ENCODE data around the gene DENND6A. TPM values are rescaled to one million over a fixed set of nuclear protein-coding genes. Genes with fewer than 3 reads are reported as not detected.

DENND6A gene
- total RNA-seq, 3 donors from 2014 or later (not counting 1 experiment from before 2014, with no cell fraction given) = 54.5 to 69.8 (median 57.1) TPM

DNA sequence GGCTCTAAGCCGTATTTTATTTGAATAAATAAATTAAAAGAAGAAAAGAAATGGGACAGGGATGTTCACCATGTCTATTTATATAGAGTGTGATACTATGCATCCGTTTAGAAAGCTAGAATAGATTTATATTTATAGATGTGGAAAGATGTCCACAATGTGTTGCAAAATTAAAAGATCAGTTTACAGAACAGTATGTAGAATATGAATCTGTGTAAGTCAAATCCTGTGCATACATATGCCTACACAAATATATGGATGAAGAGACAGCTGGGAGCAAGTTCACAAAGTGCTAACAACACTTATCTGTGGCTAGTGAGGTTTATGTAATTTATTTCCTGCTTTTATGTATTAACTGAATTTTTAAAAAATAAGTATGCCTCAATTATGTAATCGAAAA is 37.8 kb upstream of the DENND6A start:
- H3K4me1 Mint-ChIP-seq = peaks cover 5 to 6% of the 10 kb centered on the region in 2 donors
- H3K27me3 Mint-ChIP-seq (ENCODE audit: low read depth in 2 of 2) = peaks cover 0 to 4% of the 10 kb centered on the region in 2 donors
- H3K4me3 Mint-ChIP-seq = no peak overlapping the region
- Histone ChIP-seq H3K4me1 (ENCODE audit: control insufficient read depth, insufficient read depth, low read length) (no peaks in the 10 kb centered on the region), H3K4me3 (ENCODE audit: low read length) (no peak overlapping the region), H3K9me3 (ENCODE audit: control insufficient read depth, insufficient read depth, low read length) (no peaks in the 10 kb centered on the region), H3K27ac (ENCODE audit: low read length) (no peak overlapping the region), H3K27me3 (ENCODE audit: control insufficient read depth, insufficient read depth, low read length) (no peaks in the 10 kb centered on the region), H3K36me3 (ENCODE audit: control insufficient read depth, insufficient read depth, low read length) (no peaks in the 10 kb centered on the region)
- intact Hi-C loops (cut with micrococcal nuclease) = no loop called here
- 100% methylated on average over 1 of the region's 3 CpGs for WGBS (ENCODE audit: insufficient coverage)
- H3K36me3 Mint-ChIP-seq = no peaks in the 10 kb centered on the region
- no peak for TF ChIP-seq CTCF (IDR thresholded peaks at IDR 0.05)
- ATAC-seq (no peak), DNase-seq (no peak)
- no peaks in the 10 kb centered on the region for H3K9me3 Mint-ChIP-seq
- H3K27ac Mint-ChIP-seq = no peak overlapping the region

DNA sequence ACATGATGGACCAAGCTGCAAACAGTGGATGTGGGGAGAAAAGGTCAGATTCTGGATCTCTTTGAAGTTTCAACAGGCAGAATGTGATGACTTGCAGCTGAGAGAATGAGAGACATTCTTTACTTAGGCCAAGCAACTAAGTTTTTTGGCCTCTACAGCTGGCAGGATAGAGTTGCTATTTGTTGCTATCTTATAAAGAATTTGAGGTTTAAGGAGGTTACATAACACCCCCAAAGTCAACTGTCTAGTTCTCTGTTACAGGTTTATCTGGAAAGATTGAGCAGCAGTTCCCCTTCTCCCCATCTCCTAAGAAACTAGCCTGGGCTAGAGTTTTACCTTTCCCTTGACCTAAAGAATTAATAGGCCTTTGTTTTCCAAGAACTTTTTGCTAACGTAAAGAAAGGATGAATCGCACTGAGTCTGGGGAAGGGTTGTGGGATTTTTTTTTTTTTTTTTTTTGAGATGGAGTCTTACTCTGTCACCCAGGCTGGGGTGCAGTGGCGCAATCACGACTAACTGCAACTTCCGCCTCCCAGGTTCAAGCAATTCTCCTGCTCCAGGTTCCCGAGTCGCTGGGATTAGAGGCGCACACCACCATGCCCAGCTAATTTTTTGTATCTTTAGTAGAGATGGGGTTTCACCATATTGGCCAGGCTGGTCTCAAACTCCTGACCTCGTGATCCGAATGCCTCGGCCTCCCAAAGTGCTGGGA is 36.6 kb upstream of the DENND6A start:
- intact Hi-C loops (cut with micrococcal nuclease) = no loop called here
- no peaks in the 10 kb centered on the region for H3K36me3 Mint-ChIP-seq

DNA sequence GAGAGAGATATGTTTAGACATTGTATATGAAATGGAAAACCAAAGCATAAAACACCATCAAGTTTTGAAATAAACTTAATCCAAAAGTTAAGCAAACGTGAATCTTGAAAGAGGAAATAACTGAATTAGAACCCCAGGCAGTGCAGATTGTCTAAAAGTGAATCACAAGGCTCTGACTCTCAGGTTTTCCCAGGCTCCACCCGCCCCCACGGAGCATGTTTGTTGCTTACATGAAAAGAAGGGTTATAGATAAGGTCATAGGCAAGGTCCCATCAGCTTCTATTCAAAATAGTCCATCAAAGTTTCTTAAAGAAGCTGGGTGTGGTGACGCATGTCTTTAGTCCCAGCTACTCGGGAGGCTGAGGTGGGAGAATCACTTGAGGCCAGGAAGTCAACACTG is 34.2 kb upstream of the DENND6A start:
- H3K4me1 Mint-ChIP-seq = peaks cover 5 to 6% of the 10 kb centered on the region in 2 donors
- no peak for DNase-seq
- intact Hi-C loops (cut with micrococcal nuclease) = no loop called here
- Histone ChIP-seq H3K4me1 (ENCODE audit: control insufficient read depth, insufficient read depth, low read length) (no peaks in the 10 kb centered on the region), H3K9me3 (ENCODE audit: control insufficient read depth, insufficient read depth, low read length) (no peaks in the 10 kb centered on the region), H3K27me3 (ENCODE audit: control insufficient read depth, insufficient read depth, low read length) (no peaks in the 10 kb centered on the region), H3K36me3 (ENCODE audit: control insufficient read depth, insufficient read depth, low read length) (no peaks in the 10 kb centered on the region), H3K4me3 (ENCODE audit: low read length) (no peak overlapping the region), H3K27ac (ENCODE audit: low read length) (no peak overlapping the region)
- TF ChIP-seq CTCF (IDR thresholded peaks at IDR 0.05) = no peak
- no peak overlapping the region for H3K4me3 Mint-ChIP-seq
- 95% methylated on average over 4 of the region's 5 CpGs for WGBS (ENCODE audit: insufficient coverage)
- H3K27me3 Mint-ChIP-seq (ENCODE audit: low read depth in 2 of 2) = peaks cover 0 to 4% of the 10 kb centered on the region in 2 donors
- no peak overlapping the region for H3K27ac Mint-ChIP-seq
- H3K36me3 Mint-ChIP-seq = no peaks in the 10 kb centered on the region
- no peak for ATAC-seq
- no peaks in the 10 kb centered on the region for H3K9me3 Mint-ChIP-seq

More for the DNA sequence above, 36.6 kb upstream of the DENND6A start:
- WGBS (ENCODE audit: insufficient coverage) = 92% methylated on average over 11 of the region's 11 CpGs
- Histone ChIP-seq H3K27me3 (ENCODE audit: control insufficient read depth, insufficient read depth, low read length) (no peaks in the 10 kb centered on the region), H3K27ac (ENCODE audit: low read length) (no peak overlapping the region), H3K9me3 (ENCODE audit: control insufficient read depth, insufficient read depth, low read length) (no peaks in the 10 kb centered on the region), H3K4me3 (ENCODE audit: low read length) (no peak overlapping the region), H3K4me1 (ENCODE audit: control insufficient read depth, insufficient read depth, low read length) (no peaks in the 10 kb centered on the region), H3K36me3 (ENCODE audit: control insufficient read depth, insufficient read depth, low read length) (no peaks in the 10 kb centered on the region)
- H3K27ac Mint-ChIP-seq = no peak overlapping the region
- H3K4me3 Mint-ChIP-seq = no peak overlapping the region
- H3K9me3 Mint-ChIP-seq = no peaks in the 10 kb centered on the region
- TF ChIP-seq CTCF (IDR thresholded peaks at IDR 0.05) = no peak
- H3K4me1 Mint-ChIP-seq = peaks cover 5 to 6% of the 10 kb centered on the region in 2 donors
- ATAC-seq (no peak), DNase-seq (no peak)
- peaks cover 0 to 4% of the 10 kb centered on the region in 2 donors for H3K27me3 Mint-ChIP-seq (ENCODE audit: low read depth in 2 of 2)

- H3K4me1 ChIP-seq (ENCODE audit: control insufficient read depth, insufficient read depth, low read length) = no peaks in the 10 kb centered on the region
- Mint-ChIP-seq H3K27me3 (ENCODE audit: low read depth in 2 of 2) (no peaks in the 10 kb centered on the region), H3K9me3 (no peaks in the 10 kb centered on the region), H3K27ac (no peak overlapping the region), H3K36me3 (no peaks in the 10 kb centered on the region), H3K4me3 (no peak overlapping the region), H3K4me1 (peaks cover 2 to 5% of the 10 kb centered on the region in 2 donors)
- ATAC-seq (no peak), DNase-seq (no peak)
- H3K36me3 ChIP-seq (ENCODE audit: control insufficient read depth, insufficient read depth, low read length) = no peaks in the 10 kb centered on the region
- no peak overlapping the region for H3K4me3 ChIP-seq (ENCODE audit: low read length)
- H3K27me3 ChIP-seq (ENCODE audit: control insufficient read depth, insufficient read depth, low read length) = no peaks in the 10 kb centered on the region
- H3K27ac ChIP-seq (ENCODE audit: low read length) = no peak overlapping the region
- intact Hi-C loops (cut with micrococcal nuclease) = no loop called here
- no peak for TF ChIP-seq CTCF (IDR thresholded peaks at IDR 0.05)
- no peaks in the 10 kb centered on the region for H3K9me3 ChIP-seq (ENCODE audit: control insufficient read depth, insufficient read depth, low read length)
These were observed 33.5 kb upstream of the DENND6A start for GRCh38 chr3:57726397-57726796.
